Hepatocyte (in vitro differentiated cells): ENCODE data around the gene SYT7. TPM values are rescaled to one million over a fixed set of nuclear protein-coding genes. Genes with fewer than 3 reads are reported as not detected.

Experiments
- DNase-seq: peaks from one replicate; pipeline ENCODE4 v3.0.0-alpha.2; 2016; ENCODE audit warnings: low spot score
- H2AFZ ChIP-seq: fragments of 200-600 bp; sonication (generic); 2 replicates; pipeline ENCODE4 v1.6.0; 2016; ENCODE audit warnings: antibody characterized with exemption, mild to moderate bottlenecking
- H3K27ac ChIP-seq: fragments of 200-600 bp; sonication (generic); 2 replicates; pipeline ENCODE4 v1.5.1; 2016; ENCODE audit warnings: mild to moderate bottlenecking
- H3K27me3 ChIP-seq: fragments of 200-600 bp; sonication (generic); 2 replicates; pipeline ENCODE4 v1.6.1; 2016
- H3K36me3 ChIP-seq: fragments of 200-600 bp; sonication (generic); replicated peaks from 2 replicates; pipeline ENCODE4 v1.5.1; 2016; ENCODE audit warnings: low read depth; ENCODE audit not compliant: insufficient read depth
- H3K4me1 ChIP-seq: fragments of 200-600 bp; sonication (generic); 2 replicates; pipeline ENCODE4 v1.5.1; 2016; ENCODE audit warnings: mild to moderate bottlenecking, moderate library complexity; ENCODE audit not compliant: insufficient read depth
- H3K4me2 ChIP-seq: fragments of 200-600 bp; sonication (generic); 2 replicates; pipeline ENCODE4 v1.6.0; 2016
- H3K4me3 ChIP-seq: fragments of 200-600 bp; sonication (generic); 2 replicates; pipeline ENCODE4 v1.5.1; 2016; ENCODE audit warnings: mild to moderate bottlenecking
- H3K79me2 ChIP-seq: fragments of 200-600 bp; sonication (generic); 2 replicates; pipeline ENCODE4 v1.6.0; 2017; ENCODE audit warnings: mild to moderate bottlenecking
- H3K9me2 ChIP-seq: fragments of 200-600 bp; sonication (generic); replicated peaks from 2 replicates; pipeline ENCODE4 v1.6.0; 2017; ENCODE audit warnings: mild to moderate bottlenecking; ENCODE audit not compliant: insufficient read depth
- H3K9me3 ChIP-seq: fragments of 200-600 bp; sonication (generic); 2 replicates; pipeline ENCODE4 v1.5.1; 2016; ENCODE audit warnings: low read depth, mild to moderate bottlenecking
- H4K20me1 ChIP-seq: fragments of 200-600 bp; sonication (generic); 2 replicates; pipeline ENCODE4 v1.6.0; 2016; ENCODE audit warnings: mild to moderate bottlenecking; ENCODE audit not compliant: insufficient read depth, poor library complexity, severe bottlenecking
- CTCF ChIP-seq: fragments of 200-600 bp; sonication (generic); IDR thresholded peaks from 2 replicates; pipeline ENCODE4 v1.5.1; 2016; ENCODE audit warnings: antibody characterized with exemption, mild to moderate bottlenecking; ENCODE audit not compliant: poor library complexity
- EZH2 ChIP-seq: fragments of 200-600 bp; sonication (generic); IDR thresholded peaks from 2 replicates; pipeline ENCODE4 v1.6.1; 2016; ENCODE audit warnings: antibody characterized with exemption, mild to moderate bottlenecking, borderline replicate concordance
- EZH2phosphoT487 ChIP-seq: fragments of 200-600 bp; sonication (generic); IDR thresholded peaks from one replicate; pipeline ENCODE4 v1.6.1; 2018; ENCODE audit warnings: antibody characterized with exemption, mild to moderate bottlenecking, low read depth, moderate library complexity; ENCODE audit not compliant: unreplicated experiment, severe bottlenecking
- WGBS: methylation state at CpG from one replicate; pipeline ENCODE4 v1.1.6; 2016; ENCODE audit warnings: low lambda C conversion rate; ENCODE audit errors: missing lambda C conversion rate; 5-methylcytosine and 5-hydroxymethylcytosine counted together
- polyA plus RNA-seq: library from polyadenylated mRNA; unstranded; fragments of >200 nt; fragmentation: Nextera tagmentation; extraction: Ambion mirVana; gene quantifications from 2 replicates; pipeline ENCODE4 v1.2.1, GENCODE V29; 2016
- total RNA-seq: library from RNA; depleted of rRNA; stranded (reverse); fragments of >200 nt; gene quantifications from 2 replicates; pipeline ENCODE4 v1.2.3, GENCODE V29; 2014

Gene SYT7
- total and polyA plus RNA-seq, 2 experiments from 2014 or later: 11.3 to 15.5 TPM

DNA sequence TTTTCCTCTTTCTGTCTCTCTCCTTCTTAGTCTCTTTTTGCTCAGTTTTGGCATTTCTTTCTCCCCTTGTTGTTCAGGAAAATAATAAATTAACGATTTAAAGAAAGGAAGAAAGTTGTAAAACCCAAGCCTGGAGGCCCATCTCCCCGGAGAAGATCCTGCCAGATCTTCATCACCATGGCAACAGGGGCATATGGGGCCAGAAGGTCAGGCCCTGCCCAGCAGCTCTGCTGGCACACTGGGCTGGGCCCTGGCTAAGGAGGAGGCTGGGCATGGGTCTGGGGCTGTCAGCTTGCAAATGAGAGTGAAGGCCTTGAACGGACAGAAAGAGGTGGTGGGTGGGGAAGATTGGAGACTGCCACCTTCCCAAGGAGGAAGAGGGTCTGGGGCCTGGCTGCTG, 69.5 kb downstream of the SYT7 start:
- H3K36me3 ChIP-seq: no peaks in the 10 kb centered on the region
- H4K20me1 ChIP-seq: no peaks in the 10 kb centered on the region
- H3K4me3 ChIP-seq: no peak overlapping the region
- peaks cover 17% of the 10 kb centered on the region for H3K27me3 ChIP-seq
- H3K4me2 ChIP-seq: no peak overlapping the region
- no peak overlapping the region for H3K27ac ChIP-seq
- no peak overlapping the region for H2AFZ ChIP-seq
- H3K4me1 ChIP-seq: peaks cover 28% of the 10 kb centered on the region
- no peaks in the 10 kb centered on the region for H3K79me2 ChIP-seq
- no peaks in the 10 kb centered on the region for H3K9me2 ChIP-seq
- TF ChIP-seq EZH2 (no peak), CTCF (no peak), EZH2phosphoT487 (no peak)
- no peaks in the 10 kb centered on the region for H3K9me3 ChIP-seq
- DNase-seq: no peak
- 38% methylated on average over 3 of the region's 3 CpGs for WGBS

- 86% methylated on average over 14 of the region's 14 CpGs for WGBS
- Histone ChIP-seq H3K79me2 (no peaks in the 10 kb centered on the region), H4K20me1 (no peaks in the 10 kb centered on the region), H3K4me2 (no peak overlapping the region), H3K36me3 (no peaks in the 10 kb centered on the region), H3K9me2 (no peaks in the 10 kb centered on the region), H3K27ac (no peak overlapping the region), H3K9me3 (no peaks in the 10 kb centered on the region), H3K27me3 (peaks cover 19% of the 10 kb centered on the region), H3K4me1 (peaks cover 28% of the 10 kb centered on the region), H2AFZ (no peak overlapping the region), H3K4me3 (no peak overlapping the region)
- DNase-seq: no peak
- TF ChIP-seq EZH2 (no peak), EZH2phosphoT487 (no peak), CTCF (no peak)
These were observed 69.9 kb downstream of the SYT7 start for GRCh38 chr11:61510974-61511373.

DNA sequence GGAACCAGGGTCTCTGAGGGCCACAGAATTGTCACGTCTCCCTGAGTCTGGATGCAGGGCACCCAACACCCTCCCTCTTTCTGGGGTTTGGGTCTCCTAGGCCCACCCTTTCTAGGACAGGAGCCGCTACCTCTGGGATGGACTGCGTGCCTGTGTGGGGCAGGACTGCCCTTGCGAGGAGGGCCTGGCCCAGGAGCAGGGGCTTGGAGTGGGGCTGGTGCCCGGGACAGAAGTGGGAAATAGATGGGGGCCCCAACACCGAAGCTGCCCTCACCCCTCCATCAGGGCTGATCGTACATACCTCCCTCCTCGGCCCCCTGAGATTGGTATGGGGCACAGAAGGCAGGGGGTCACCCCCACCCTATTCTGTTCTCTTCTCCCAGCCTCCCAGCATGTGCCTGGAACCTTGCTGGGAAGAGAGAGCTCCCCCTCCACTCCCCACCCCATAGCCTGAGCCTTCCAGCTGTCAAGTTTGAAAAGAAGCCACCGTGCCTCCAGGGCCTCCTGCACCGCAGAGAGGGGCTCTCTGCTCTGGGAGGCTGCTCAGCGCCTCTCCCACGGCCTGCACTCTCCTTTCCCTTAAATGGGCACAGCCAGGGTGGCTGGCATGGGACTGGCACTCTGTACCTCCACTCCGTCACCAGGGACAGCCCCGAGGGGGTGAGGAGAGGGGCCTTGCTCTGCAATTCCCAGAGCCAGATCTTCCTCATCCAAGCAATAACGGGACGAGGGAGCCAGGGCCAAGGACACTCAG, 70.5 kb downstream of the SYT7 start:
- H3K36me3 ChIP-seq: no peaks in the 10 kb centered on the region
- peaks cover 28% of the 10 kb centered on the region for H3K4me1 ChIP-seq
- no peak for DNase-seq
- H4K20me1 ChIP-seq: no peaks in the 10 kb centered on the region
- peaks cover 19% of the 10 kb centered on the region for H3K27me3 ChIP-seq
- 80% methylated on average over 16 of the region's 16 CpGs for WGBS
- H3K4me2 ChIP-seq: no peak overlapping the region
- no peak overlapping the region for H3K4me3 ChIP-seq
- no peak overlapping the region for H2AFZ ChIP-seq
- no peaks in the 10 kb centered on the region for H3K9me3 ChIP-seq
- no peaks in the 10 kb centered on the region for H3K79me2 ChIP-seq
- no peak overlapping the region for H3K27ac ChIP-seq
- H3K9me2 ChIP-seq: no peaks in the 10 kb centered on the region
- TF ChIP-seq EZH2phosphoT487: no peak
- no peak for TF ChIP-seq EZH2
- TF ChIP-seq CTCF: no peak
